HepG2 (cell line): Measurements from ENCODE around the gene MSANTD1. TPM values are rescaled to one million over a fixed set of nuclear protein-coding genes. Genes with fewer than 3 reads are reported as not detected.

Experiments used
- ARNT2 ChIP-seq: sonication (generic); formaldehyde crosslinking; IDR thresholded peaks from 2 replicates; pipeline ENCODE4 v1.8.0; 2022; ENCODE audit warnings: mild to moderate bottlenecking, low read depth, missing genetic modification reagents, moderate library complexity
- DPF2 ChIP-seq: sonication (generic); formaldehyde crosslinking; IDR thresholded peaks from 2 replicates; pipeline ENCODE4 v1.4.0; 2020; ENCODE audit warnings: mild to moderate bottlenecking, low read depth, missing genetic modification reagents, borderline replicate concordance
- ELK4 ChIP-seq: sonication (generic); formaldehyde crosslinking; IDR thresholded peaks from 2 replicates; pipeline ENCODE4 v1.9.0; 2021; ENCODE audit warnings: missing genetic modification reagents, borderline replicate concordance
- FOSL1 ChIP-seq: sonication (generic); formaldehyde crosslinking; IDR thresholded peaks from 2 replicates; pipeline ENCODE4 v1.9.0; 2021; ENCODE audit warnings: missing genetic modification reagents, borderline replicate concordance
- FOXA1 ChIP-seq, 2 experiments: fragments of 450-650 bp in 1 of 2; sonication (generic) in 1 of 2; formaldehyde crosslinking in 1 of 2; IDR thresholded peaks; 2 replicates each; pipeline versions ENCODE4 v1.4.0 to v1.6.1; 2016 to 2020; ENCODE audit warnings: missing genetic modification reagents in 1 of 2
- ISX ChIP-seq: sonication (generic); formaldehyde crosslinking; conservative IDR thresholded peaks from 2 replicates; pipeline ENCODE4 v1.5.0; 2020; ENCODE audit warnings: missing genetic modification reagents
- NR0B2 ChIP-seq: sonication (generic); formaldehyde crosslinking; IDR thresholded peaks from 2 replicates; pipeline ENCODE4 v1.4.0; 2020; ENCODE audit warnings: mild to moderate bottlenecking, missing genetic modification reagents
- ZBED4 ChIP-seq: sonication (generic); formaldehyde crosslinking; IDR thresholded peaks from 2 replicates; pipeline ENCODE4 v1.4.0; 2020; ENCODE audit warnings: missing genetic modification reagents, borderline replicate concordance
- ZNF513 ChIP-seq: sonication (generic); formaldehyde crosslinking; conservative IDR thresholded peaks from 2 replicates; pipeline ENCODE4 v1.5.0; 2020; ENCODE audit warnings: missing genetic modification reagents
- ZNF605 ChIP-seq: sonication (generic); formaldehyde crosslinking; IDR thresholded peaks from 2 replicates; pipeline ENCODE4 v1.8.0; 2022; ENCODE audit warnings: mild to moderate bottlenecking, missing genetic modification reagents
- ZXDC ChIP-seq: sonication (generic); formaldehyde crosslinking; IDR thresholded peaks from 2 replicates; pipeline ENCODE4 v1.5.0; 2020; ENCODE audit warnings: mild to moderate bottlenecking, missing genetic modification reagents
- polyA plus RNA-seq, 8 experiments: library from polyadenylated mRNA; depleted of rRNA in 3 of 8; stranded (reverse) in 7 of 8; unstranded in 1 of 8; fragments of >200 nt; fragmentation: Illumina TruSeq in 4 of 8; extraction: Trizol in 4 of 8; gene quantifications; 2 replicates each; pipeline versions ENCODE4 v1.2.1 to v1.2.3, GENCODE V29; 2011 to 2016; ENCODE audit warnings: low read depth in 4 of 8, missing spikeins in 1 of 8, mixed read lengths in 1 of 8; ENCODE audit not compliant: insufficient read depth in 1 of 8
- total RNA-seq, 5 experiments: library from RNA; depleted of rRNA; stranded (reverse); fragments of >200 nt; fragmentation: Illumina TruSeq; extraction: Trizol; gene quantifications; 2 replicates each; pipeline ENCODE4 v1.2.3, GENCODE V29; 2016; ENCODE audit warnings: low read depth in 1 of 5

MSANTD1 gene
- total and polyA plus RNA-seq, 2 of the 13 experiments (the other 11 are each of a cell fraction or from before 2014, with no cell fraction given): 0.22 to 0.40 TPM

GRCh38 chr4:3202836-3203820 is 45.8 kb upstream of the MSANTD1 start (continued):
- no peak for TF ChIP-seq ZBED4 (CRISPR knock-in tag)
- no peak for TF ChIP-seq ELK4 (CRISPR knock-in tag)
- TF ChIP-seq FOSL1: no peak
- no peak; the same call in 1 of the 2 replicates for TF ChIP-seq DPF2
- TF ChIP-seq ARNT2: no peak
- TF ChIP-seq ISX (CRISPR knock-in tag): no peak
- no peak for TF ChIP-seq FOXA1 (IDR thresholded peaks at IDR 0.05)
- no peak for TF ChIP-seq FOXA1 (CRISPR knock-in tag; IDR thresholded peaks at IDR 0.05)
- TF ChIP-seq ZXDC: no peak
- no peak for TF ChIP-seq ZNF513 (CRISPR knock-in tag)
- TF ChIP-seq NR0B2 (CRISPR knock-in tag): no peak
- 0 out of 2 replicates have a peak, but pooled peaks have one; percentile 16 for TF ChIP-seq ZNF605 (CRISPR knock-in tag)
